ENCODE data around the gene PGBD2.

The PGBD2 gene

GRCh38 chr1:248906009-248906752 lies at the start of gene PGBD2:
Gene PGBD2 (plus strand): TSS chr1:248906235. CDS start chr1:248913863, 7,628 bp downstream.
- peak within 1 kb of the TSS; percentile 99 for H3K4me3 ChIP-seq (ENCODE audit: low read depth, low read length)
- H3K4me1 ChIP-seq (ENCODE audit: control insufficient read depth, insufficient read depth, low read length): peaks cover 15% of the 10 kb centered on the region
- H3K36me3 ChIP-seq (ENCODE audit: control insufficient read depth, insufficient read depth, low read length): no peaks in the 10 kb centered on the region
- H3K9ac ChIP-seq (ENCODE audit: low read length): peak within 1 kb of the TSS; percentile 100
- H3K27me3 ChIP-seq (ENCODE audit: control insufficient read depth, insufficient read depth, low read length): no peaks in the 10 kb centered on the region
- H3K27ac ChIP-seq (ENCODE audit: low read depth, low read length): peak within 1 kb of the TSS; percentile 90
- no peaks in the 10 kb centered on the region for H3K9me3 ChIP-seq (ENCODE audit: control insufficient read depth, insufficient read depth, low read depth, low read length)

GRCh38 chr1:248857201-248857600 lies 48.8 kb upstream of the PGBD2 start:
- H3K27me3 ChIP-seq (ENCODE audit: control insufficient read depth, insufficient read depth, low read length): peaks cover 13% of the 10 kb centered on the region
- peak overlapping the region; percentile 85 for H3K9ac ChIP-seq (ENCODE audit: low read length)
- peaks cover 36% of the 10 kb centered on the region for H3K36me3 ChIP-seq (ENCODE audit: control insufficient read depth, insufficient read depth, low read length)
- no peaks in the 10 kb centered on the region for H3K9me3 ChIP-seq (ENCODE audit: control insufficient read depth, insufficient read depth, low read depth, low read length)
- H3K27ac ChIP-seq (ENCODE audit: low read depth, low read length): no peak overlapping the region
- peaks cover 20% of the 10 kb centered on the region for H3K4me1 ChIP-seq (ENCODE audit: control insufficient read depth, insufficient read depth, low read length)
- H3K4me3 ChIP-seq (ENCODE audit: low read depth, low read length): peak overlapping the region; percentile 98

GRCh38 chr1:248857749-248858095 lies 48.3 kb upstream of the PGBD2 start:
- Histone ChIP-seq H3K36me3 (ENCODE audit: control insufficient read depth, insufficient read depth, low read length) (peaks cover 31% of the 10 kb centered on the region), H3K9me3 (ENCODE audit: control insufficient read depth, insufficient read depth, low read depth, low read length) (no peaks in the 10 kb centered on the region), H3K4me1 (ENCODE audit: control insufficient read depth, insufficient read depth, low read length) (peaks cover 20% of the 10 kb centered on the region), H3K27me3 (ENCODE audit: control insufficient read depth, insufficient read depth, low read length) (peaks cover 18% of the 10 kb centered on the region), H3K9ac (ENCODE audit: low read length) (peak overlapping the region; percentile 85), H3K4me3 (ENCODE audit: low read depth, low read length) (peak overlapping the region; percentile 98), H3K27ac (ENCODE audit: low read depth, low read length) (no peak overlapping the region)

DNA sequence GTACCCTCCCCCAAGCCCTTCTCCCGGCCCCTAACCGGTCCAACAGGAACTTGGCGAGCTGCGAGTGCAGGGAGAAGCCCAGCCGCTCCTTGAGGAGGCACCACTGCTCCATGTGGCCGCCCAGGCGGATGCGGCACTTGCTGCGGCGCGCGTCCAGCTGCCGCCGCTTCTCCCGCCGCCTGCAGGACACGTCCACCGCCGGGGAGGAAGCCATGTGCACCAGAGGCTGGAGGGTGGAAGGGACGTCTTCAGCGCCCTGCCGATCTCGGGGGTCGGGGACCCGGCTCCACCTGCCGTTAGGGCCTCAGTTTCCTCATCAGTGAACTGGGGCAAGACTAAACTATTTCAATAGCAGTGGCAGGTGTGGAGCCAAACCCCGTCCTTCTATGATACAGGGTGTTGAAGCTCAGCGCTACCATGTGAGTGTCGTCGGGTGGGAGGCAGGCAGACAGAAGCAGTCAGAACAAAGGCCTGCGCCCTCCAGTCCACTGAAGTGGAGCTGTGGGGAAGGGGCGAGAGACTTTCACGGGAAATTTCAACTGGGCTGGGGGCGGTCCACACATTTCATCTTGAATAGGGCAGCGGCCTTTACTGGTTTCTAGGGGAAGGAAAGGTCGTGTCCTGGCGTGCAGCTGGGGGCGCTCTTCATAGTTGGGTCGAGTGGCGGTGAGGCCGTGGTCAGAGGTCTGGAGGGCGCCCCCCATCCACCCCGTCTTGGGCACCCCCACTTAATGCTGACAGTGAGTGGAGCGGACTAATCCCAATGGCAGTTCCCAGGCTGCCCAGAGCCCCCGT lies 47.7 kb upstream of the PGBD2 start:
- Histone ChIP-seq H3K4me3 (ENCODE audit: low read depth, low read length) (peak overlapping the region; percentile 98), H3K9me3 (ENCODE audit: control insufficient read depth, insufficient read depth, low read depth, low read length) (no peaks in the 10 kb centered on the region), H3K27ac (ENCODE audit: low read depth, low read length) (0 out of 2 replicates have a peak overlapping the region, but pooled peaks have one; percentile 40), H3K36me3 (ENCODE audit: control insufficient read depth, insufficient read depth, low read length) (peaks cover 26% of the 10 kb centered on the region), H3K9ac (ENCODE audit: low read length) (peak overlapping the region; percentile 85), H3K4me1 (ENCODE audit: control insufficient read depth, insufficient read depth, low read length) (peaks cover 20% of the 10 kb centered on the region), H3K27me3 (ENCODE audit: control insufficient read depth, insufficient read depth, low read length) (peaks cover 23% of the 10 kb centered on the region)

DNA sequence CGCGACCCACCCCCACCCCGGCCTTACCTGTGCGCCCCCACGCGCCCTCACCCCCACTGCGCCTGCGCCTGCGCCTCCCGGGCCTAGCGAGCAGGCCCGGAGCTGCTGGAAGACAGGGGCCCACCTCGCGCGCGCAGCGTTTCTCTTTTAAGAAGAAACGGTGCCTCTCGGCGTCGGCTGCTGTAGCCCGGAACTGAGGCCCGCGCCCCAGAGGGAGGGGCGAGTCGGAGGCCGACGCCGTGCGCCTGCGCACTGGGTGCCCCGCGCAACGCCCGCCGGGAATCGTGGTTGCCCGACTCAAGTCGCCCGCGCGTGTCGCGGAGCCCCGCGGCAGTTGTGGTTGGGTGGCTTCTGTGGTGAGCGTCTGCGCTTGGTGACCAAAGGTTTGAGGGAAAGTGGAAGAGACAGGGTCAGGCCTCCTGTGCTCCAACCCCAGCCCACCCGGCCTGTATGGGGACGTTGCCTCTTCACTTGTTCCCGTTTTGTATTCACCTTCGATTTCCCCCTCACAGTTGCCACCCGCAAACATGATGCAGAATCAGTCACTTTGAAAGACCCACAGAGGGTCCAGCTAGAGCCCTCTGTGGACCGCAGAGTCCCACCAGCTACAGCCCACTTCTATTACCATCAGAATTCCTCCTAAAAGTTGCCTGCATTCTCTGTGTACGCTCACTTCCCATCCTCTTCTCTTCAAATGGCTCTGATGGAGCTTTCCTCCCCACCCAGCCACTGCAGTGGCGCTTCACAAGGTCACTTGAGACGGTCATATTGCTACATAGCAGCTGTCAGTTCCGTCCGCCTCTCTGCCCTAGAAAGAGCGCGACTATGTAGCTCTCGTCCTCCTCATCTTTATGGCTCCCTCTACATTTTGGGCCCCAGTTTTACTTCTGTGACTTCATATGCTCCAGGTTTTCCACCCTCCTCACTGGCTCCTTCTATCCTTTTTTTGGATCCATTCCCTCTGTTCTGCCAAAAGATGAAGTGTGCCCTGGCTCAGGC lies 46.8 kb upstream of the PGBD2 start, which contains the start of gene ZNF692:
Gene ZNF692, minus strand, starts transcription at position 195 of the 999 bp plus-strand sequence. CDS start 776 bp downstream, outside the sequence.
- H3K27me3 ChIP-seq (ENCODE audit: control insufficient read depth, insufficient read depth, low read length): peaks cover 32% of the 10 kb centered on the region
- H3K9me3 ChIP-seq (ENCODE audit: control insufficient read depth, insufficient read depth, low read depth, low read length): no peaks in the 10 kb centered on the region
- H3K9ac ChIP-seq (ENCODE audit: low read length): peak within 1 kb of the TSS; percentile 85
- H3K36me3 ChIP-seq (ENCODE audit: control insufficient read depth, insufficient read depth, low read length): peaks cover 17% of the 10 kb centered on the region
- peak within 1 kb of the TSS; percentile 98 for H3K4me3 ChIP-seq (ENCODE audit: low read depth, low read length)
- H3K4me1 ChIP-seq (ENCODE audit: control insufficient read depth, insufficient read depth, low read length): peaks cover 29% of the 10 kb centered on the region
- peak within 1 kb of the TSS; percentile 69 for H3K27ac ChIP-seq (ENCODE audit: low read depth, low read length)

GRCh38 chr1:248860007-248860406 lies 46.0 kb upstream of the PGBD2 start:
- H3K4me3 ChIP-seq (ENCODE audit: low read depth, low read length): peak overlapping the region; percentile 98; the same call in 1 of the 2 replicates
- peaks cover 9% of the 10 kb centered on the region for H3K36me3 ChIP-seq (ENCODE audit: control insufficient read depth, insufficient read depth, low read length)
- no peak overlapping the region for H3K9ac ChIP-seq (ENCODE audit: low read length)
- no peak overlapping the region for H3K27ac ChIP-seq (ENCODE audit: low read depth, low read length)
- H3K4me1 ChIP-seq (ENCODE audit: control insufficient read depth, insufficient read depth, low read length): peaks cover 29% of the 10 kb centered on the region
- H3K27me3 ChIP-seq (ENCODE audit: control insufficient read depth, insufficient read depth, low read length): peaks cover 40% of the 10 kb centered on the region
- no peaks in the 10 kb centered on the region for H3K9me3 ChIP-seq (ENCODE audit: control insufficient read depth, insufficient read depth, low read depth, low read length)

GRCh38 chr1:248861616-248862015 lies 44.4 kb upstream of the PGBD2 start:
- H3K4me3 ChIP-seq (ENCODE audit: low read depth, low read length): no peak overlapping the region
- no peak overlapping the region for H3K9ac ChIP-seq (ENCODE audit: low read length)
- H3K36me3 ChIP-seq (ENCODE audit: control insufficient read depth, insufficient read depth, low read length): no peaks in the 10 kb centered on the region
- peaks cover 43% of the 10 kb centered on the region for H3K27me3 ChIP-seq (ENCODE audit: control insufficient read depth, insufficient read depth, low read length)
- peaks cover 29% of the 10 kb centered on the region for H3K4me1 ChIP-seq (ENCODE audit: control insufficient read depth, insufficient read depth, low read length)
- no peak overlapping the region for H3K27ac ChIP-seq (ENCODE audit: low read depth, low read length)
- no peaks in the 10 kb centered on the region for H3K9me3 ChIP-seq (ENCODE audit: control insufficient read depth, insufficient read depth, low read depth, low read length)

- Histone ChIP-seq H3K27me3 (ENCODE audit: control insufficient read depth, insufficient read depth, low read length) (peaks cover 43% of the 10 kb centered on the region), H3K9me3 (ENCODE audit: control insufficient read depth, insufficient read depth, low read depth, low read length) (no peaks in the 10 kb centered on the region), H3K27ac (ENCODE audit: low read depth, low read length) (no peak overlapping the region), H3K9ac (ENCODE audit: low read length) (peak overlapping the region; percentile 13), H3K4me1 (ENCODE audit: control insufficient read depth, insufficient read depth, low read length) (peaks cover 22% of the 10 kb centered on the region), H3K36me3 (ENCODE audit: control insufficient read depth, insufficient read depth, low read length) (no peaks in the 10 kb centered on the region), H3K4me3 (ENCODE audit: low read depth, low read length) (peak overlapping the region; percentile 92)
These were observed 43.4 kb upstream of the PGBD2 start for GRCh38 chr1:248862695-248862997.

DNA sequence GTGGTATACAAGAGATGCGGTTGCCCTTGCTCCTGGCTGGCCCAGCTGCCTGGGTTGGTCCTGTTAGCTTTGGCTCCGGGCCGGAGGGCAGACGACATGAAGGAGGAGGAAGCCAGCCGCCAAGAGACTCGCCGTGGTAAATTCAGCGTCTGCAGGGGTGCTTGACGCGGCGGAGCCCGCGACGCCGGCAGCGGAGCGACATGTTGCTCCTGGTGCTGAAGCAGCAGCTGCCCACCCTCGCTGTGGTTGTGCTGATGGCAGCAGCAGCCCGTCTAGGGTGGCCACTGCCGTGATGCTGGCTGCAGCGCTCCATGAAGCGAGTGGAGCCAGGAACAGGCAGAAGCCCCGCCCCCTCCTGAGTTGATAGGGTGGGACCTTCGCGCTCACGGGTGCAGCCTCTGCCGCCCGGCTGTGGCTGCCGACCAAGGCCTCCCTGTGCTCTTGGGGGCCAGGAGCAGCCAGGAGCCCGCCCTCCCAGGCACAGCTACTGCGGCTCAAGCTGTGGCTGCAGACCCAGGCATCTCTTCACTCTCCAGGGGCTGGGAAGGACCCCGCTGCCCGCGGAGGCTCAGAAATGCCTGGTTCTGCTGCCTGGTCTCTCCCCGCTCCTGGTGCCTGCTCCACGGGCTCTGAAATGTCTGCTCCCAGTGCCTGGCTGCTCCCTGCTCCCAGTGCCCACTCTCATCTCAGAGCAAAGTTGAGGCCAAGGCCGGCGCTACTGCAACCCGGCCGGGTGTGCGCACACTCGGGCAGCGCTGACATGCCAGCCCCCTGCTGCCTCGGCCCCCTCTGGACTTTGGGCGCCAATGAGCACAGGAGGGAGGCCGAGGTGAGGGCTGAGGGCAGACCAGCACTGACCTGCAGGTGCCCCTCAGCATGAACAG lies 42.8 kb upstream of the PGBD2 start:
- H3K9me3 ChIP-seq (ENCODE audit: control insufficient read depth, insufficient read depth, low read depth, low read length): no peaks in the 10 kb centered on the region
- H3K27ac ChIP-seq (ENCODE audit: low read depth, low read length): no peak overlapping the region
- H3K27me3 ChIP-seq (ENCODE audit: control insufficient read depth, insufficient read depth, low read length): peaks cover 43% of the 10 kb centered on the region
- peaks cover 16% of the 10 kb centered on the region for H3K4me1 ChIP-seq (ENCODE audit: control insufficient read depth, insufficient read depth, low read length)
- peak overlapping the region; percentile 13 for H3K9ac ChIP-seq (ENCODE audit: low read length)
- H3K36me3 ChIP-seq (ENCODE audit: control insufficient read depth, insufficient read depth, low read length): no peaks in the 10 kb centered on the region
- peak overlapping the region; percentile 92 for H3K4me3 ChIP-seq (ENCODE audit: low read depth, low read length)

All from HUES6 (cell line).